DMS53 treated with DMSO at 0.1 percent for 48 hours (cell line): ENCODE results near the gene TNFRSF25.
A peak's percentile ranks its signal among the peaks of the same experiment; 100 is the strongest.
"Not testable (repeated sequence)": the region's sequence is repeated elsewhere in the genome, so short reads cannot be mapped to it uniquely, and the experiment has no call there.

Experiments
- DNase-seq: peaks from one replicate; lab custom pipeline; 2025; ENCODE audit not compliant: unreplicated experiment; lab: John Stamatoyannopoulos, UW

The TNFRSF25 gene

GRCh38 chr1:6454856-6455751, 10.9 kb downstream of the TNFRSF25 start:
- DNase-seq: no peak

GRCh38 chr1:6453895-6454855, 11.8 kb downstream of the TNFRSF25 start:
- DNase-seq: not testable (repeated sequence)

DNA sequence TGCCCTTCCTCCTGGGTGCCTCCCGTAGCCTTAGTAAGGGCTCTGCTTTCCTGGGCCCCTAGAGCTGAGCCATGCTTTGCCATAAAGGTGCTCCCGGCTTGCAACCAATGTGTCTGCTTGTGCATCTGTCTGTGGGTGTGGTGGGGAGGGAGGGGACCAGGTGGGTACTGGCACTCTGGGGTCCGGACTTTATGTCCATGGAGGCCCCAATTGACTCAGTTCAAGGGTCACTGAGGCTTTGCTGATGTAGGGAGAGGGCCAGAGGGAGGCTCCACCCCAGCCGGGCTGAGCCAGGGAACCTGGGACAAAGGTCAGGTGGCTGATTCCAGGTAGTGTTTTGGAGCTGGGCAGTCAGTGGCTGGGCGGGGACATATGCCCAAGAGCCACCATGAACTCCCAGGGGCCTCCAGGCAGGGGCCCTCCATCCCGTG, 15.0 kb downstream of the TNFRSF25 start:
- DNase-seq: no peak

GRCh38 chr1:6450486-6450885, 15.5 kb downstream of the TNFRSF25 start:
- DNase-seq: not testable (repeated sequence)

DNA sequence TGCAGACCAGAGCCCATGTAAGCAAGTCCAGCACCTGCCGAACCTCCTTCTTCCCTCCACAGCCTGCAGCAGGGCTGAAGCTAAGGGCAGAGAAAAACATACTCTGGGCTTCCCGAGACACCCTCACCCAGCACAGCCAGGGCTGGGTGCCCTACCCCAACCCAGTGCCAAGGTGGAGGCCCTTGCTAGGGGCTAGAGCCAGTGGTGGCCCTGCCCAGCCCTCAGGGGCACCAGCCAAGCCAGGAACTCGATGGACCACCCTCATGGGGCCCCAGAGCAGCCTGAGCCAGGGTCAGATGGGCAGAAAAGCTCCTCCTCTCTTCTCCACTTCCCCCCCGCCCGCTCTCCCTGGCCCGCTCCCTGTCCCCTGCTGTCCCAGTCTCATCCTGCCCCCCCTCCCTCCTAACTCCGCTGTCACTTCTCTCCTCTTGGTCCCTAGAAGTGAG, 15.9 kb downstream of the TNFRSF25 start:
- DNase-seq: no peak

- no peak for DNase-seq
These were observed 17.0 kb downstream of the TNFRSF25 start for GRCh38 chr1:6448749-6449631.

DNA sequence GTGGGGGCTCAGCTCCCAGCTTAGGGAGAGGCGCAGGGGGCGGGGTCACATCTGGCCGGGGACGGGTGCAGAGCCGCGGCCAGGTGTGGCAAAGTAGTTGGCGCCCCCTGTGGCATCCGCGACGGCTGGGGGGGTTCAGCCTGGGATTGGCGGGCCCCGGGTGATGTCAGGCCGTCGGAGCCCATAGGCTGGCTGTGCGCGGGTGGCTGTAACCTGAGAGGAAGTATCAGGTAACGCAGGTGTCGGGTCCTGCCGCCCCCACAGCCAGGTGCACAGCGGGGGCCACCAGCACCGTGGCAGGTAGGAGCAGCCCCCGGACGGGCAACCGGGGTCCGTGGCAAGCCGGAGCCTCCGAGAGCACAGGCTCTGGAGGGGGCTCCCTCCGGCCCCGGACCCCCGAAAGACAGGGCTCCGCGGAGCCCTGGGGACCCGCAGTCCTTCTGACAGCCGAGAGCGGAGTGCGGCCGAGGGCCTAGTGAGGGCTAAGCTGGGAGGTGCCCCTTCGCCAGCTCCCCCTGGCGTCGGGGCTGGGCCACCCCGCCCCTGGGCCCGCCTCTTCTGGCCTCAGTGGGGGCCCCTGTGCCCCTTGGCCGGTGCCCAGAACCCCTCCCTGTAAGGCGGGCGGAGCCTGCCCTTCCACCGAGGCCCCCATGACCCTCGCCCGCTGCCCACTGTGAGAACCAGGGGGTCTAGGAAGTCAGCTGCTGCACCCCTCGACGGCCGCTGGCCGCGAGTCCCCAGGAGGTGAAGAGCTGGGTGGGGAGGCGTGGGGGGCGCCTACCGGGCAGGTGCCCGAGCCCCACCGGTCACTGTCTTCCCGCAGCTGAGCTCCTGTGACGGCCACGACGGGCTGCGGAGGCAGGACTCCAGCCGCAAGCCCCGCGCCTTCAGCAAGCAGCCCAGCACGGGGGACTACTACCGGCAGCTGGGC, 17.9 kb downstream of the TNFRSF25 start:
- peak; percentile 80 for DNase-seq

DNA sequence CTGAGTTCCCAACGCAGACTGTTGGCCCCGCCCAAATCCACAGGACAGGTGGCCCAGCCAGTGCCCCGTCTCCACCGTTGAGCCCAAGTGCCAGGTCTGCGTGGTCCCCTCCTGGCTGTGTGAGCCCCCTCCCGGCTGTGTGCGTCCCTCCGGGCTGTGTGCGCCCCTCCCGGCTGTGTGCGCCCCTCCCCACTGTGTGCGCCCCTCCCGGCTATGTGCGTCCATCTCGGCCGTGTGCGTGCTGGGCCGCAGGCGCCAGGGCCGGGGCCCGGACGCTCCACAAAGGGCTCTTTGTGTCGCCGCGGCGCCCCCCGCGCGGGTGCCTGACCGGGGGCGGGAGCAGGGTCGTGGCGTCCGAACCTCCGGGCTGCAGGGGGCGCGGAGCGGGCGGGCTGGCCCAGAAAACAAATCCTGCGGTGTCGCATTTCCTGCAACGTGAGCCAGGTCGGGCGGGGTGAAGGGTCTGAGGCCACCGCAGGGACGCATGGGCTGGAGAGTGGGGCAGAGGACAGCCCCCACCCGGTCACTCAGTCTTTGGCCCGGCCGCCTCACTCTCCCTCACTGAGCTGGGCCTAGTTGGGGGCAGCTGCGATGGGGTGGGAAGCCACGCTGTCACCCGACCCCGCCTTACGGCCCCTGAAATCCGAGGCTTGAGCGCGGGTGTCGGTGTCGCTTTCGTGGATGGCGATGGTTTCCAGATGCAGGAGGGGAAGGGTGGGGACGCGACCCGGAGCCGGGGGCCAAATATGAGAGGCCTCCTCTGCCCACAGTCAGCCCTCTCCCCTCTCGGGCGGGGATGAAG, 18.8 kb downstream of the TNFRSF25 start:
- DNase-seq: no peak

DNA sequence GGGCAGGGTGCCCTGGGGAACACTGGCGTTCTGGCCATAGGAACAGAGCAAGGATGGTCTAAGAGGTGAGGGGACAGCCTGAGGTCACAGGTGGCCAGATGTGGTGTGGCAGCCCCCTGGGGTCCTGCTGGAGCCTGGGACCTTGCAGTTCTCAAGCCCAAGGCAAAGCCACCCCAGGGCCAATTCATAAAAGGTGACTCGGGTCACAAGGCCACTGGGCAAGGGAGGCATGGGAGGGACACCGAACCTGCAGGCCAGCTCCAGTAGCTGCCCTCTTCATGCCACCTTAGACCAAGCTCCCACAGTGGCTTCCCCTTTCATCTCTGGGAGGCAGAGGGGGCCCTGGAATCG, 19.3 kb downstream of the TNFRSF25 start:
- no peak for DNase-seq

- DNase-seq: not testable (repeated sequence)
These were observed 20.0 kb downstream of the TNFRSF25 start for GRCh38 chr1:6445929-6446328.

GRCh38 chr1:6445062-6445763, 20.8 kb downstream of the TNFRSF25 start:
- peak; percentile 41 for DNase-seq

- no peak for DNase-seq
These were observed 21.6 kb downstream of the TNFRSF25 start for GRCh38 chr1:6444377-6444776.

- DNase-seq: no peak
These were observed 22.4 kb downstream of the TNFRSF25 start for GRCh38 chr1:6443339-6444115.

- no peak for DNase-seq
These were observed 24.4 kb downstream of the TNFRSF25 start for GRCh38 chr1:6441586-6441985.

- DNase-seq: peak; percentile 61
These were observed 25.5 kb downstream of the TNFRSF25 start for GRCh38 chr1:6440198-6441126.

- peak; percentile 78 for DNase-seq
These were observed 27.9 kb downstream of the TNFRSF25 start for GRCh38 chr1:6438047-6438525.
